Thyroid gland (tissue), 4 donors: Measurements from ENCODE around the gene RPGRIP1L.

Experiments used
- POLR2A ChIP-seq, 2 donors: fragments of 450-650 bp; IDR thresholded peaks; one replicate each; pipeline ENCODE4 v1.6.1; 2017; ENCODE audit warnings: antibody characterized with exemption in 2 of 2, mild to moderate bottlenecking in 2 of 2, moderate library complexity in 1 of 2
- TF ChIP-seq, protein P1 (sequence below), 6 experiments: fragments of 200-600 bp in 3 of 6; fragments of 450-650 bp in 3 of 6; sonication (generic) in 3 of 6; IDR thresholded peaks; one replicate each; pipeline ENCODE4 v1.5.1; 2016 to 2019; ENCODE audit warnings: antibody characterized with exemption in 6 of 6, mild to moderate bottlenecking in 2 of 6, inconsistent platforms in 1 of 6, moderate library complexity in 1 of 6

DNA sequence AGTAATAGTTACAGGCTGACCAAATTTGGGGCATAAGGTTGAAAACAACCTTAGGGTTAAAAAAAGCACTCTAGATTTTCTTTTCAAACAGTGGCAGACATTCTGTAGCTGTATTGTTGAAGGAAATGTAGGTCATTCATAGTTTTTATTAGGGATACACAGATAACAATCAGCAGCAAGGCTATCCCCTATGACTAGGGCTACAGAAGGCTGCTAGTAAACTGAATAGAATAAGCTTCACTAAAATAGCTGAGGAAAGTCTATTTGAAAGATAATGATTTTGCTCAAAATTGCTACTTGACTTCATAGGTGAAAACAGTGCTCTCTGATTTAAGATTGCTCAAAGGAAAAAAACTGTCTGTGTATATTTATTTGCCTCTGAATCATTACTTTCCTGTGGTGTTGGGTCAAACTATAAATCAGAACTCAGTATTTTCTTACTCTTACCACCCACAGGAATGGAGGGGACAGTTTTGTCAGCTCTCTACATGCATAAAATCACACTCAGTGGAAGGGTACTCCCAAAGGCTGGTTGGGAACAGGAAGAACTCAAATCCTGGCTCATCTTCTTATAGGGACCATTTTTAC lies 24.8 kb downstream of the RPGRIP1L start:
- TF ChIP-seq, protein P1, sequence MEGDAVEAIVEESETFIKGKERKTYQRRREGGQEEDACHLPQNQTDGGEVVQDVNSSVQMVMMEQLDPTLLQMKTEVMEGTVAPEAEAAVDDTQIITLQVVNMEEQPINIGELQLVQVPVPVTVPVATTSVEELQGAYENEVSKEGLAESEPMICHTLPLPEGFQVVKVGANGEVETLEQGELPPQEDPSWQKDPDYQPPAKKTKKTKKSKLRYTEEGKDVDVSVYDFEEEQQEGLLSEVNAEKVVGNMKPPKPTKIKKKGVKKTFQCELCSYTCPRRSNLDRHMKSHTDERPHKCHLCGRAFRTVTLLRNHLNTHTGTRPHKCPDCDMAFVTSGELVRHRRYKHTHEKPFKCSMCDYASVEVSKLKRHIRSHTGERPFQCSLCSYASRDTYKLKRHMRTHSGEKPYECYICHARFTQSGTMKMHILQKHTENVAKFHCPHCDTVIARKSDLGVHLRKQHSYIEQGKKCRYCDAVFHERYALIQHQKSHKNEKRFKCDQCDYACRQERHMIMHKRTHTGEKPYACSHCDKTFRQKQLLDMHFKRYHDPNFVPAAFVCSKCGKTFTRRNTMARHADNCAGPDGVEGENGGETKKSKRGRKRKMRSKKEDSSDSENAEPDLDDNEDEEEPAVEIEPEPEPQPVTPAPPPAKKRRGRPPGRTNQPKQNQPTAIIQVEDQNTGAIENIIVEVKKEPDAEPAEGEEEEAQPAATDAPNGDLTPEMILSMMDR (IDR thresholded peaks at IDR 0.05): no peak
- TF ChIP-seq POLR2A (IDR thresholded peaks at IDR 0.05): no peak
